ENCODE data around the gene CD47. TPM values are rescaled to one million over a fixed set of nuclear protein-coding genes. Genes with fewer than 3 reads are reported as not detected.

CD47 gene
- total and polyA plus RNA-seq, 4 donors: 79.0 to 232 (median 94.3) TPM

DNA sequence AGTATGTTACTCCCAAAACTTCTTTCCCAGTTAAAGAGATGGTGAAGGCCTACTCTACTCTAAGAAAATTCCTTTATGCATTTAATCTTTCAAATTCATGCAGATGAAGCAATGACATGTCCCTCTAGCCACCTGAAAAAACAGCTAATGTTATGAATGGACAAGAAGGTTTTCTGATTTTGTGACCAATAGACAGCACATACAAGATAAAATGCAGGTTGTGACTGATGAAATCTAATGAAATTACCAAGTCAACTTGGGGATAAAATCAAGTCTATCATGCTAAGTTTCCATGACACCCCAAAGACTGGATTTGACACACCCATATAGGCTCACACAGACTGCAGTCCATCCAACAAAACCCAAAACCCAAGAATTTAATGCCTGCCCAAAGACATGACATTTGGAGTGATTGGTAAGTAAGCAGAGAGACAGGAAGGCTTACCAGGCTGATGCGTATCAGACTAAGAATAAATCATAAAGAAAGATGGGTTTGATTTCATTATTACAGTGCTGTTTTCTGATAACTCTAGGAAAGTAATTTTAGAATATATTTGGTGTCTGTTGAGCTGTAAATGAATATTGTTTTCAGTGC is 26.4 kb downstream of the CD47 start:
- no CpG with 5 or more reads among the region's 1 CpG for WGBS (ENCODE audit: insufficient coverage)

DNA sequence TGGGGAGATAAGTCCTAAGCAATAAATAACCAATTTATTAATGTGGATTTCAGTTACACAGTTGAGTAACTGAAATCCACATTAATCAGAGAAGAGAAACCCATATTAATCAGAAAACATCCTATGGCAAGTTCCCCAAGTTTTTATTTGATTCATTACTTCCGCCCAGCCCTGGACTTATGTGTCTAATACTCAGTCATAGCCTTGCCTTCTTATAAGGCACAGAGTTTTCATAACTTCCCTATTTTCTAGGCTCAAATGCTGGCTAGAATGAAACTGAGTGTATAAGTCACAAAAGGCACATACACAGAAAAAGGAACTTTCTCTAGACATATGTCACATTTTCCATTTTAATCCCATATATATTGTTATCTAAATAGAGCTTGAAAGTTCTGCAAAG is 28.8 kb downstream of the CD47 start:
- Histone ChIP-seq H3K4me3 (ENCODE audit: low read depth, low read length) (no peak overlapping the region), H3K27me3 (ENCODE audit: control insufficient read depth, insufficient read depth, low read length) (no peaks in the 10 kb centered on the region), H3K36me3 (ENCODE audit: control insufficient read depth, insufficient read depth, low read length) (no peaks in the 10 kb centered on the region), H3K27ac (ENCODE audit: low read depth, low read length) (no peak overlapping the region), H3K9me3 (ENCODE audit: control insufficient read depth, insufficient read depth, low read length) (no peaks in the 10 kb centered on the region), H3K4me1 (ENCODE audit: control insufficient read depth, insufficient read depth, low read length) (no peaks in the 10 kb centered on the region)
- DNase-seq (ENCODE audit: low read depth in 4 of 6, low spot score in 6 of 6): no peak
- no CpG with 5 or more reads among the region's 1 CpG for WGBS (ENCODE audit: insufficient coverage)

More for the DNA sequence above, 26.4 kb downstream of the CD47 start:
- H3K36me3 ChIP-seq (ENCODE audit: control insufficient read depth, insufficient read depth, low read length): no peaks in the 10 kb centered on the region
- no peaks in the 10 kb centered on the region for H3K9me3 ChIP-seq (ENCODE audit: control insufficient read depth, insufficient read depth, low read length)
- no peak for DNase-seq (ENCODE audit: low read depth in 4 of 6, low spot score in 6 of 6)
- no peaks in the 10 kb centered on the region for H3K27me3 ChIP-seq (ENCODE audit: control insufficient read depth, insufficient read depth, low read length)
- H3K4me3 ChIP-seq (ENCODE audit: low read depth, low read length): no peak overlapping the region
- no peaks in the 10 kb centered on the region for H3K4me1 ChIP-seq (ENCODE audit: control insufficient read depth, insufficient read depth, low read length)
- no peak overlapping the region for H3K27ac ChIP-seq (ENCODE audit: low read depth, low read length)

DNA sequence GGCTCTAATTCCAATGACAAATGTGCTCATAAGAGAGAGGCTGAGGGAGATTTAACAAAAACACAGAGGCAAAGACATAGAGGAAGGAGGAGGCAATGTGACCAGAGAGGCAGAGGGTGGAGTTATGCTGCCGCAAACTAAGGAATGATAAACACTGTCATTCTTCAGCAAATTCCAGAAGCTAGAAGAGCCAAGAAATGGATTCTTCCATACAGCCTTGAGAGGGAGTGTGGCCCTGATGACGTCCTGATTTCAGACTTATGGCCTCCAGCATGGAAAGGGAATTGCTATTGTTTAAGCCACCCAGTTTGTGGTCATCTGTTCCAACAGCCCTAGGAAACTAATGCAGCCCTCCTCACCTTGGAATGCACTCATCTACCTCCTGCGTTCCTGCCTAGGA is 30.5 kb downstream of the CD47 start:
- Histone ChIP-seq H3K9me3 (ENCODE audit: control insufficient read depth, insufficient read depth, low read length) (no peaks in the 10 kb centered on the region), H3K27me3 (ENCODE audit: control insufficient read depth, insufficient read depth, low read length) (no peaks in the 10 kb centered on the region), H3K4me1 (ENCODE audit: control insufficient read depth, insufficient read depth, low read length) (no peaks in the 10 kb centered on the region), H3K4me3 (ENCODE audit: low read depth, low read length) (no peak overlapping the region), H3K27ac (ENCODE audit: low read depth, low read length) (no peak overlapping the region), H3K36me3 (ENCODE audit: control insufficient read depth, insufficient read depth, low read length) (no peaks in the 10 kb centered on the region)
- DNase-seq (ENCODE audit: low read depth in 4 of 6, low spot score in 6 of 6): no peak
- WGBS (ENCODE audit: insufficient coverage): 83% methylated on average over 2 of the region's 3 CpGs

DNA sequence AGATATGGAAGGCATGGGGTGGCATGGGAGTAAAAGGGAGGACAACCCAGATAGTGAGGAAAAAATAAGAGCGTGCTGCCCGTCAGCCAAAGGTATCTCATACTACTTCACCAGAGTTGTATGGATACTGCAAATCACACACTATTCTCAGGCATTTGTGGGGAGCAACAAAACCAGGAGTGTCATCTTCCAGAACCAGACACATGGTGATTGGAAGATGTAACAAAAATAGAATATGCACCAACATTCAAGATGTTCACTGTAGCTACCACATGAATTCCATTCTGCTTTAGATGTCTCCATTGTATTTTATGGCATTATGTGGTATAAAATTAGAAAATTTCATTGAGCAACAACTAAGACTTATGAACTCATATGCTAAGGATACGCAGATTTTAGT is 34.9 kb downstream of the CD47 start:
- H3K4me1 ChIP-seq (ENCODE audit: control insufficient read depth, insufficient read depth, low read length): no peaks in the 10 kb centered on the region
- no peak overlapping the region for H3K4me3 ChIP-seq (ENCODE audit: low read depth, low read length)
- no peaks in the 10 kb centered on the region for H3K27me3 ChIP-seq (ENCODE audit: control insufficient read depth, insufficient read depth, low read length)
- H3K9me3 ChIP-seq (ENCODE audit: control insufficient read depth, insufficient read depth, low read length): no peaks in the 10 kb centered on the region
- WGBS (ENCODE audit: insufficient coverage): no CpG with 5 or more reads among the region's 3 CpGs
- peaks cover 5% of the 10 kb centered on the region for H3K36me3 ChIP-seq (ENCODE audit: control insufficient read depth, insufficient read depth, low read length)
- DNase-seq (ENCODE audit: low read depth in 4 of 6, low spot score in 6 of 6): no peak
- no peak overlapping the region for H3K27ac ChIP-seq (ENCODE audit: low read depth, low read length)

DNA sequence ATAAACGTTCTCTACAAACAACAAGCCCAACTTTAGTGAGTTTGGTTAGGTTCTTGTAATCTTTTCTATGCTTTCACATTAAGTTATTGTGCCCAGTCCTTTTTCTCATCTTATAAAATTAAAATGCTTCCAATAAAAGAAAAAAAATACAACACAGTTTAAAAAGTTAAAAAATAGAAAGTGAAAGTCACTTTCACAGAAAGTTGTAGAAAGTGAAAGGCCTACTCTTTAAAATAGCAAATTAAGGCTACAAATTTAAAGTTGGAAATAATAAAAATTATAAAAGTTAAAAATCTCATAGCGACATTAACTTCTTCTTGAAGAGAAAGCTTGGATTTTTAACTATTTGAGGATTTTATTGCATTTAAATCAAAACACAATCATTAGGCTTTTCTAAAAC is 35.9 kb downstream of the CD47 start:
- H3K4me1 ChIP-seq (ENCODE audit: control insufficient read depth, insufficient read depth, low read length): no peaks in the 10 kb centered on the region
- WGBS (ENCODE audit: insufficient coverage): no CpG with 5 or more reads among the region's 2 CpGs
- H3K36me3 ChIP-seq (ENCODE audit: control insufficient read depth, insufficient read depth, low read length): peaks cover 5% of the 10 kb centered on the region

GRCh38 chr3:108053483-108053882 is 37.3 kb downstream of the CD47 start:
- no peak for DNase-seq (ENCODE audit: low read depth in 4 of 6, low spot score in 6 of 6)
- no peak overlapping the region for H3K27ac ChIP-seq (ENCODE audit: low read depth, low read length)
- peaks cover 5% of the 10 kb centered on the region for H3K36me3 ChIP-seq (ENCODE audit: control insufficient read depth, insufficient read depth, low read length)
- no peak overlapping the region for H3K4me3 ChIP-seq (ENCODE audit: low read depth, low read length)
- H3K27me3 ChIP-seq (ENCODE audit: control insufficient read depth, insufficient read depth, low read length): no peaks in the 10 kb centered on the region
- no peaks in the 10 kb centered on the region for H3K4me1 ChIP-seq (ENCODE audit: control insufficient read depth, insufficient read depth, low read length)
- no CpG with 5 or more reads among the region's 2 CpGs for WGBS (ENCODE audit: insufficient coverage)
- no peaks in the 10 kb centered on the region for H3K9me3 ChIP-seq (ENCODE audit: control insufficient read depth, insufficient read depth, low read length)

More for the DNA sequence above, 35.9 kb downstream of the CD47 start:
- Histone ChIP-seq H3K27ac (ENCODE audit: low read depth, low read length) (no peak overlapping the region), H3K9me3 (ENCODE audit: control insufficient read depth, insufficient read depth, low read length) (no peaks in the 10 kb centered on the region), H3K4me3 (ENCODE audit: low read depth, low read length) (no peak overlapping the region), H3K27me3 (ENCODE audit: control insufficient read depth, insufficient read depth, low read length) (no peaks in the 10 kb centered on the region)
- DNase-seq (ENCODE audit: low read depth in 4 of 6, low spot score in 6 of 6): no peak

DNA sequence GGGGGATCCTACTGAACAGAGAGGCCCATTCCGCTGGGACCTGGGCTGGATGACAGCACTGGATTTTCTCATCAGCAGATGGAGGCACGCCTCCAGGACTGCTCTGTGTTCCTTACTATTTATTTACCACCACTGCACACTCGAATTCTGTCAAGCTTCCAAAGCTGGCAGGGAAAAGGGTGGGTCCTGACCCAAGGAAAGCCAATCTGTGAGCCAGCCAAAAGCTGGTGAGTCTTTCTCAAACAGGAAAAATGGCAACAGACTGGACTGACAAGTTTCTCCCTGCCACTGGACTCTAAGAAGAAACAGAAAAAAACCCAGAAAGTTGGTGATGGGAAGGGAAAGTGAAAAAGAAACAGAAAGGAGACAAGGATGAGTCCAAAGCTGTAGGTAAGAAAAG is 37.8 kb downstream of the CD47 start:
- H3K4me1 ChIP-seq (ENCODE audit: control insufficient read depth, insufficient read depth, low read length): no peaks in the 10 kb centered on the region
- no peak overlapping the region for H3K4me3 ChIP-seq (ENCODE audit: low read depth, low read length)
- H3K36me3 ChIP-seq (ENCODE audit: control insufficient read depth, insufficient read depth, low read length): peaks cover 5% of the 10 kb centered on the region
- 95% methylated on average over 2 of the region's 3 CpGs for WGBS (ENCODE audit: insufficient coverage)
- DNase-seq (ENCODE audit: low read depth in 4 of 6, low spot score in 6 of 6): no peak
- H3K27me3 ChIP-seq (ENCODE audit: control insufficient read depth, insufficient read depth, low read length): no peaks in the 10 kb centered on the region
- no peak overlapping the region for H3K27ac ChIP-seq (ENCODE audit: low read depth, low read length)
- no peaks in the 10 kb centered on the region for H3K9me3 ChIP-seq (ENCODE audit: control insufficient read depth, insufficient read depth, low read length)

DNA sequence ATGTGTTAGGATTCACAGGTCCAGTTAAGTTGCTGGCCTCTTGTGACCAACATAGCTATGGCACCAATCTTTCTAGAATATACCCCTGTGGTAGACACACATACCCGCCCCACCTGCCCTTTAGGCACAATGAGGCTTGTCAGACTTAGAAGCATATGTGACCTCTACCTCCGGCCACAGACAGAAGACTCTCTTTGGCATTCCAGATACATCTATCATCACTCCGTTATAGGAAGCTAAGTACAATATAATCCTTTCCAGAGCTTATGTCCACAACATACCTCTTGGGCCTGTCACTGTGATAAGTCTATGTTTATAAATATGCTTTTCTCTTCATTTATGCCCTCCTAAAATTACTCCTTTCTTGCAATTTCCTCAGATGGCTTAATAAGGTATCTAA is 39.8 kb downstream of the CD47 start:
- no peak overlapping the region for H3K4me3 ChIP-seq (ENCODE audit: low read depth, low read length)
- 94% methylated on average over 2 of the region's 3 CpGs for WGBS (ENCODE audit: insufficient coverage)
- no peak overlapping the region for H3K27ac ChIP-seq (ENCODE audit: low read depth, low read length)
- H3K4me1 ChIP-seq (ENCODE audit: control insufficient read depth, insufficient read depth, low read length): no peaks in the 10 kb centered on the region
- no peak for DNase-seq (ENCODE audit: low read depth in 4 of 6, low spot score in 6 of 6)
- peaks cover 5% of the 10 kb centered on the region for H3K36me3 ChIP-seq (ENCODE audit: control insufficient read depth, insufficient read depth, low read length)
- H3K9me3 ChIP-seq (ENCODE audit: control insufficient read depth, insufficient read depth, low read length): no peaks in the 10 kb centered on the region
- no peaks in the 10 kb centered on the region for H3K27me3 ChIP-seq (ENCODE audit: control insufficient read depth, insufficient read depth, low read length)

- no CpG with 5 or more reads among the region's 1 CpG for WGBS (ENCODE audit: insufficient coverage)
- Histone ChIP-seq H3K4me1 (ENCODE audit: control insufficient read depth, insufficient read depth, low read length) (no peaks in the 10 kb centered on the region), H3K9me3 (ENCODE audit: control insufficient read depth, insufficient read depth, low read length) (no peaks in the 10 kb centered on the region), H3K27me3 (ENCODE audit: control insufficient read depth, insufficient read depth, low read length) (no peaks in the 10 kb centered on the region), H3K36me3 (ENCODE audit: control insufficient read depth, insufficient read depth, low read length) (peaks cover 3% of the 10 kb centered on the region), H3K27ac (ENCODE audit: low read depth, low read length) (no peak overlapping the region), H3K4me3 (ENCODE audit: low read depth, low read length) (no peak overlapping the region)
- DNase-seq (ENCODE audit: low read depth in 4 of 6, low spot score in 6 of 6): no peak
Measured at GRCh38 chr3:108047987-108048386, 42.8 kb downstream of the CD47 start.

DNA sequence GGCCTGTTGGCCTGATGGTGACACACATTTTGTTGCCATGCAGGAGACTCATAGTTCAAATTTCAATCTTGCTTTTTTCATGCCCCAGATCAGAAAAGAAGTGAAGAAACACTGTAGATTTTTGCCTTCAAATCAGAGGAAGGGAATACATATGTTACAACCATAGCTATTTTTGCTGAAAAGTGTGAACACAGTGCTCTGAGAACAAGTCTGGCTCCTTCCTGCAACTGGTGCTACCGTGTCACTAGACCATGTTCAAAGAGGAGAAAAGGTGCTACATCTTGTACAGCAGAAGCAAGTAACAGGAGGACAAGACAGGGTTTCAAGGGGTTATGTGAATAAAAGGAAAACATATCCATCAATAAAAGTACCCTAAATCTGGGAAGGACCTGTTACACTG is 44.6 kb downstream of the CD47 start:
- Histone ChIP-seq H3K9me3 (ENCODE audit: control insufficient read depth, insufficient read depth, low read length) (no peaks in the 10 kb centered on the region), H3K36me3 (ENCODE audit: control insufficient read depth, insufficient read depth, low read length) (no peaks in the 10 kb centered on the region), H3K4me1 (ENCODE audit: control insufficient read depth, insufficient read depth, low read length) (no peaks in the 10 kb centered on the region), H3K27ac (ENCODE audit: low read depth, low read length) (no peak overlapping the region), H3K27me3 (ENCODE audit: control insufficient read depth, insufficient read depth, low read length) (no peaks in the 10 kb centered on the region), H3K4me3 (ENCODE audit: low read depth, low read length) (no peak overlapping the region)
- WGBS (ENCODE audit: insufficient coverage): no CpG with 5 or more reads among the region's 1 CpG
- DNase-seq (ENCODE audit: low read depth in 4 of 6, low spot score in 6 of 6): no peak
